HG02588 (cell line): ENCODE results near the gene OAF.
A peak's percentile ranks its signal among the peaks of the same experiment; 100 is the strongest.
"Not testable (repeated sequence)": the region's sequence is repeated elsewhere in the genome, so short reads cannot be mapped to it uniquely, and the experiment has no call there.

ENCODE experiments used
- ATAC-seq: cut with Tn5 transposase; IDR thresholded peaks from one replicate; pipeline ENCODE4 v1.9.1; 2021; ENCODE audit warnings: mild to moderate bottlenecking, moderate library complexity; ENCODE audit not compliant: unreplicated experiment

Gene OAF

DNA sequence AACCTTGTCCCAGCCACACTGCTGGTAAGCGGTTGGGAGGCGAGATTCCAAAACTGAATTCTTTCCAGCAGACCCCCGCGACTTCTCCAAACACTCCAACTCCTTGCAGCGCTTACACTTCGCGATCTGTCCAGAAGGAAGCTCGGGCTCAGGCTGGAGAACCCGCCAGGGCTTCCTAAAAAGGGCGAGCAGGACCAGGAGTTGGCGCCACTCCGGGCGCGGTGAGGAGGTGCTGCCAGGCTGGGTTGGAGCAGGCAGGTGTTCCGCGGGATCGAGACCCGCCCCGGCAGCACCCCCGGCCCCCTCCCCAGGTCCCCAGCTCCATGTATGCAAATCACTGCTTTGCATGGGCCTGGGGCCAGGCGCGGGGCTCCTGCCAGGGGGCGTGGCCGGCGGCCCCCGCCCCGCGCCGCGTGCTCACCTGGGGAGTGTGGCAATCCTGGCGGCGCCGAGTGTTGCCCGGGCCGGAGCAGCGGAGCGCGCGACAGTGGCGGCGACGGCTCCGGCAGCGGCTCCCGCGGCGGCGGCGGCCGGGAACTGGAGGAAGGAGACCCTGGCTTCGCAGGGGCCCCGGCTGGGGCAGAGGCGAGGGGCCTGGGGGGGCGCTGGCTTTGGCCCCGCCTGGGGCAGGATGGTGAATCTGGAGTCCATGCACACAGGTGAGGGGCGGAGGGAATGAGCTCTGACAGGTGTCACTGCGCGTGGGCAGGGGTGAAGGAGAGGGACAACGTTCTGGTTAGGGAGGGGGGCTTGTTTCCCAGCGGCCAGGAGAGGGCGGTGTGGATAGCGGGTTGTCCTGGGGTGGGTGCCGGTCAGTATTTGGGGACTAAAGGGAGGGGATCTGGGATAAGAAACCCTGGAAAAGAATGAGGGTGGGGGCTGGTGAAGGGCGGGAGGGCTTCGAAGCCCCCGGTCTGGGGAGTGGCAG lies 29.1 kb downstream of the OAF start, which contains the start of gene POU2F3:
Gene POU2F3, plus strand, starts transcription at position 428 of the 928 bp plus-strand sequence. Its CDS starts 204 bp downstream, at position 632.
- ATAC-seq, result no peak

DNA sequence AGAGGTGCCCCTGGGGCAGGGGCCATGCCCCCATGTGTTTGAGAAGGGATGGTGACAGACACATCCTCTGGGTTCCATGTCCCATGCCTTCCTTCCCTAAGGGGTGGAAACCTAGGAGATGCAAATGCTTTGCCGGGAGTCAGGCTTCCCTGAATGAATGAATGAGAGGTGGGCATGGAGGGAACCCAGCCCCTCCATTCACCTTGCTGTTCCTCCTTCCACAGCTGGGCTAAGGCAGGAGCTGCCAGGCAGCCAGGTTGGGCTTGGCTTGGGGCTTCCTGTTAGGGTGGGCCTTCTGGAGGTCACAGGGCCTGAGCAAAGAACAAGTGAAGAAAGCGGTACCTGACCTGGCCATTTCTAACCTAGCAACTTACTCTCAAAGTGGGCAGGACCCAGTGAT lies 30.0 kb downstream of the OAF start:
- ATAC-seq, result no peak

DNA sequence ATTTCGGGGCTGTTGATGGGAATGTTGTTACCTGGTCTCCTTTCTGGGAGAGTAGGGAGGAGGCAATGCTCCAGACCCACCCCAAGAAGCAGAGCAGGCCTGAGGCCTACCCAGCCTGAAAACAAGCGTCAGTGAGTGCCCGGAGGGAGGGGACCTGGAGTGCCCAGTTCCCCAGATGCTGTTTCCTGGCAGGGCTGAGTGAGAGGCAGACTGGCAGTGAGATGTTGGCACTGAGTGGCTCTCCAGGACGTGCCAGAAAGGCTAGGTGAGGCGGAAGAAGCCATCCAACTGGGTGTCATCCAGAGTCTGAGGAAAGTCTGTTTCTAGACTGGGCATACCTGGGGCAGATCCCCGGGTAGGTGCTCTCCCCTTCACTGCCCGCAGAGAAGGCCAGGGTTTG lies 30.4 kb downstream of the OAF start:
- ATAC-seq, result no peak

DNA sequence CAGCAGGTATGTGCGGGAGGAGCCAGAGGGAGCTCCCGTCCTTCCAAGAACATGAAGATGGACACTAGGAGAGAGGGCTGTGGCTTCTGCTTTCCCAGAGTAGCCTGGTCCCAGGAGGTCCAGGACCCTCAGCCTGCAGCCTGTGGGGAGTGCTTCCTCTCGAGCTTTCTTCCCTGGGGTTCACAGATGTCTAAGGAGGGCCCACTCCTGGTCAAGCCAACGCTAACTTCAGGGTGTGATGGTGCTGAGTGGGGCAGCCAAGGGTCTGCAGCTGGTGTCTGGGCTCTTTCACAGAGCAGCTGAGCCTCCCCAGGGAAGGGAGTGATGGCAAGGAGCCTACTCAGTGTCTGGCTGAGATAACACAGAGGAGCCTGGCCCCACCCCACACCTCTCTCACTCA lies 32.4 kb downstream of the OAF start:
- ATAC-seq, result no peak

DNA sequence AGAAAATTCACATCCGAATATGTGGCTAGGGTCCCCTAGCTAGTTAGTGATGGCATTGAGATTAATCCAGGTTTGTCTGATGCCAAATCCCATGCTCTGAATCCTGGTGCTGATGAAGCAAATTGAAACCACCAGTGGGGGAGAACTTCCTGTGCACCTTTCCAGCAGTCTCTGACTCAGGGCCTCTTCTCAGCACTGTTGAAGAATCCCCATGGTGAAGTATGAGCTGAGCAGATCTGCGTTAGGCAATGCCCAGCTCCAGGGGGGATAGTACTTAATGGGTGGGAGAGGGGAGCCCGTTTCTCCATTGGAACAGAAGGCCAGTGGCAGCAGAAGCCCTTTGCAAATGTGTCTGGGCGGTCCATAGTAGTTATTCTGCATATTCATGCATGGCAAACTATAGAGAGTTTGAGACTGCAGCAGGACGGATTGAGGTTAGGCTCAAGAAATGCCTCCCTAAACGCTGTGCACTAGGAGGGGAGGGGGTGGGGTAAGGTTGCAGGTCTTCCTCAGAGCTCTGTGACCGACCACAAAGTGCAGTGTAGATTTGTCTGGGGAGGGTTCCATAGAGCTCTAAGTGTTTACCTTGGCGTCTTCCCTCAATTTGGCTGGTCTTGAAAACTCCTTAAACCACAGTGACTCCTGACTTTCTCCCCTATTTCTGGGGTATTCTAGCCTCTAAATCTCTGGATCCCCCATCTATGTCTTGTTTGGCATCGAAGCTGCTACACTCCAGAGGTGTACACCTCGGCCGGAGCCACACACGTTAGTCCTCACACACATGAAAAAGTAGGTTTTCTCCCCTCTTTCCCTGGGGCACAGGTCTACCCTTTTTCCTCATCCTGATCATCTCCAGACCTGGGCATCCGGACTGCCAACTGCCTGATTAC lies 33.9 kb downstream of the OAF start:
- no peak for ATAC-seq

DNA sequence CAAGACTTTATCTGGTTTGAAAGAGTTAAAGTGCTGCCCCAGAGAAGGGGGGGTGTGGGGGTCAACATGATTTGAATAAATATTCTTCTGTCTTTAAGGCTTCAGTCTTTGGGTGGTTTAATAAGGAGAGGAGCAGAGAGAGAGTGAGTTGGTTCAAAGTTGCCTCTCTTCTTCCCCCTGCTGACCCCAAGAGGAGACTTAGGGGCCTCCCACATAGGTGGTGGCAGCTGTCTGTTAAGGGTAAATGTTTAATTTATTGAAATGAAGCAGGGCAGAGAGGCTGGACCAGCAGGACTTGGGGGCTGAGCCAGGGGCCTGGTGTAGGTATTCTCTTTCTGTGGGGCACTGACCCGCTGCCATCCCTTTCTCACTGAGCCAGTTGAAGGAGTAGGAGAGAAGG lies 34.6 kb downstream of the OAF start:
- ATAC-seq, result no peak

DNA sequence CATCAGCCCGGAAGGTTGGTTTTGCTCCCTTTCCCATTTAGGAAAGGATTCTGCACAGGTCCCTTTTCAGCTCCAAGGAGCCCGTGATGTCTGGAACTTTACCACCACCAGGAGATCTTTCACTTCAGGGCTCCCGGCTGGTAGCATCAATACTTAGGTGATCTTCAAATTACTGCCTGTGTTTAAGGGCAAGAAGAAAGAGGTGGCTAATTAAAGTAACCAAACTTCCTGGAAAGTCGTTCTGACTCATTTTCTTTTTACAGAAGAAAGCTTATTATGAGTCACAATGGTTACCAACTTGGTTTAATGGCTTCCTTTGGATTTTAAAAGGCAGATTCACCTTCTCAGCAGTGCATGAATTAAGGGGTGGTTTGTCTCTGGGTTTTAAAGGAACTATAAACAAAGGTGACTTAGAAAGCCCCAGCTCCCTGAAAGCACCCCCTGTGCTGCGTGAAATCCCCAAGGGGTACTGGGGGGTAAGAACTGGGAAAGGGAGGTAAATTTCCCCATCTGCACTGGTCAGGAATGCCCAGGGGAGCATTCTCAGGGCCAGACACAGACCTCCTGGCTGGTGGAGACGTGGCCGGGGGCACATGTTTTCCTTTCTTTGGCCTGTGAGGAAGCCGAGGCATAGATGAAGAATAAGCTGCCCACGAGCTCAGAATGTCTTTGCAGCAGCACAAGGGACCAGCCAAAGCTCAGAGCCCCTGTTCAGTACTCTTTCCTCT lies 37.9 kb downstream of the OAF start:
- peak; percentile 73 for ATAC-seq

DNA sequence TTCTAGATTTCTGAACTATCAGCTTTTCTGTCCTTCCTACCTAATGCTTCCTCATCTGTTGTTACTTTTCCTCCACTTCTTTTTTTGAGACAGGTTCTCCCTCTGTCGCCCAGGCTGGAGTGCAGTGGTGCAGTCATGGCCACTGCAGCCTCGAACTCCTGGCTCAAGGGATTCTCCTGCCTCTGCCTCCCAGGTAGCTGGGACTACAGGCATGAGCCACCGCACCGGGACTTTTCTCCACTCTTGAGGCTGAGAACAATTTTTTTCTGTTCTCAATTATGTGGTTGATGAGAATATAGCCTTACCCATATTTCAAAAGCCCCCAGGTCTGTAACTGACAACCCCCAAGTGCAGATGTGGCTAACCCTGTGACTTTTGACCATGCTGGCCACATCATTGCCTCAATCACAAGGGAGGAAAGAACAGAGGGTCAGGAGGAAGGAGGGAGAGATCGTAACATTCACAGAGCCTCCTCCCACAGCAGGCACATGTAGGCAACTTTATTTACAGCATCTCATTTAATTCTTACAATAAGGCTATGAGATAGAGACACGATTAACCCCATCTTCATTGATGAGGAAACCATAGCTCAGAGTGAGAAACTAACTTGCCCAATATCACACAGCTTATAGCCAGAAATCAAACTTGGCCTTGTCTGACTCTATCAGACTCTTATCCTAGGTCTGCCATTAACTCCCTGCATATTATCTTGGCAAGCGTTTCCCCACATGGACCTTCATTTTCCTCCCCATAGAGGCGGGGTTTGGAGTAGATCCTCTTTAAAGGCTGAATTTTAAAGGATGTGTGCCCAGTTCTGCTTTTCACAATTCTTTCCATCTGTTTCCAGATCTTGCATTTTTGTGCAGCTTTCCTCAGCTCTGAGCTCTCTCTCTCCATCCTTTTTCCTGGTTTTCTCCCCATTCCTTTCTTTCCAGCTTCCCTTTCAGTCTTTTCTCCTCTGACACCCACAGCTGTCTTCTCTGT lies 38.7 kb downstream of the OAF start:
- no peak for ATAC-seq

DNA sequence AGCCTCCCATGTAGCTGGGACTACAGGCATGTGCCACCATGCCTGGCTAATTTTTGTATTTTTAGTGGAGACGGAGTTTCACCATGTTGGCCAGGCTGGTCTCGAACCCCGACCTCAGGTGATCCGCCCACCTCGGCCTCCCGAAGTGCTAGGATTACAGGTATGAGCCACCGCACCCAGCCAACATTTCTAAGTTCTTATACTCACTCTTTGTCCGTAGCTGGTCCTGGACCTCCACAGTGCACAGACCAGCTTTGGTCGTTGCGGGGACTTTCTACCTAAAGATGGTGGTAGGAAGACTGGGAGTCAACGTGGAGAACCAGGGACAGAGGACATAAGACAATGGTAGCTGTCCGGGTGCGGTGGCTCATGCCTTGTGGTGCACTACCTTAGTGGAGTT lies 42.5 kb downstream of the OAF start:
- ATAC-seq, result not testable (repeated sequence)

DNA sequence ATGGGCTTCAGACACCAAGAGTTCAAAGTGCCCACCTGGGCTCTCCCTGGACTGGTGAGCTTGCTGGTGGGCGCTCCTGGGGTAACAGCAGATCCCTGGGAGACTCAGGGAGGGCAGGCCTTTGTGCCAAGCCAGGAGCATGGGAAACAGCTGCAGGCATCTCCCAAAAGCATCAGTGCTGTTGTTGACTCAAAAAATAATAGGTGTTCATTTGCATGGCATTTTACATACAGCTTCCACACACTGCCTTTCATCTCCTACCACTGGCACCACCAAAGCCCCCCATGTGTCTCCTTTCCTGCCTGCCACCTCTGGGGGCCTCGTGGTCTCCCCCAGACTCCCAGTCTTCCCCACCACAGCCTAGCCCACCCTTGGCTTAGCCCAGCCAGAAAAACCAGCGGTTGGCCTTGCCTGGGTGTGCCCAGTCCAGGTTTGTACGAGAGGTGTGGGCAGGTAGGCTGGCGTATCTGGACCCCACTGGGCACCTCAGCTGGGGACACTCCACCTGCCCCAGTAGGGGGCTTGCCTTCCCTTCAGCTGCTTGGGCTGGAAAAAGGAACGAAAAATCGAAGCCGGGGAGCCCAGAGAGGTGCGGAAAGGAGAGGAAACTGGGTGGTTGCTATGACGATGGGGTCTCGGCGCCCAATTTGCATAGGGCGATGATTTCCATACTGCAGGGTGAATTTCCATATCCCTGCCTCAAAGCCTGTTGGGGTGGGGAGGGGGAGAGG lies 44.1 kb downstream of the OAF start:
- ATAC-seq, result no peak

DNA sequence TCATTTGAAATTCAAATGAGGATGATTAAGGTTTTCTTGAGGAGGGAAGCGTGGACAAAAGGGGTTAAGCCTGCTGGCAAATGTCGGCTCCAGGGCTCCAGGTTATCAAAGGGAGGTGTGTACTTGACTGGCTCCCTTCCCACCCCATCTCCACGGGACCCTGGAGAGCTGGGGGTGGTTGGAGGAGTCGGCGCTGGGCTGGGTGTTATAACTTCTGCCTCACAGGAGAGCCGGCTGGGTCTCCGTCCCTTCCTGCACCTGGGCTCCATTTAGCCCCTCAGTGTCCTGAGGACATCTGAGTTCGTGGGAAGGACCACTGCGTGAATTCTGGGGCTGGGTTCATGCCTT lies 44.7 kb downstream of the OAF start:
- no peak for ATAC-seq

DNA sequence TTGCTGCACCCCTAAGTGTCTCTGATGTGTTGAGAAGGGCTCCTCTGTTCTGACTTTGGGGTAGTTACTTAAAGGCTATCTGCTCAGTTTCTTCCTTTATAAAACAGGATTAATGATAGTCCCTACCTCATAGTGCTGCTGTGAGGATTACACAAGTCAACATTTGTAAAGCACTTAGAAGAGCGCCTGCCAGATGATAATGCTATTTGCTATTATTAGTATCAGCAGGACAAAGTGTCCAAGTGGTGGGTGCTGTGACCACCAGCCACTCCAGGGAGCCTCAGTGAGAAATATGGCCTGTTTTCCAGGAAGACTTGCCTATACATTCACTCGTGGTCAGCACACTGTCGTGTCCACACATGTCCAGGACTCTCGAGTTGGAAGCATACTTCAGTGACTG lies 45.3 kb downstream of the OAF start:
- no peak for ATAC-seq

DNA sequence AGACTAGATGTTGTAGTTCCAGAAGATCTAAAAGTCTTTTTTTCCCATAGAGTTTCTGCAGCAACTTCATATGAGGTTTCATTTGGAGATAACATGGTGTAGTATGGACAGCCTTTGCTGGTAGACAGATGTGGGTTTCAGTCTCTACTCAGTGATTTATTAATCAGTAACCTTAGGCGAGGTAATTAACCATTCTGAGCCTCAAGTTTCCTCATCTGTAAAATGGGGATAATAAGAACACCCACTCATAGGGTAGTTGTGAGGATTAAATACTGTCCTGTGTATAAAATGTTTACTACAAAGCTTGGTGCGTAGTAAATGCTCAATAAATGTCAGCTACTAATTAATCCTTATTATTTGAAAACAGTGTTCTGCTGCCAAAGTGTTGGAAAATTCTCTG lies 45.9 kb downstream of the OAF start:
- ATAC-seq, result no peak

DNA sequence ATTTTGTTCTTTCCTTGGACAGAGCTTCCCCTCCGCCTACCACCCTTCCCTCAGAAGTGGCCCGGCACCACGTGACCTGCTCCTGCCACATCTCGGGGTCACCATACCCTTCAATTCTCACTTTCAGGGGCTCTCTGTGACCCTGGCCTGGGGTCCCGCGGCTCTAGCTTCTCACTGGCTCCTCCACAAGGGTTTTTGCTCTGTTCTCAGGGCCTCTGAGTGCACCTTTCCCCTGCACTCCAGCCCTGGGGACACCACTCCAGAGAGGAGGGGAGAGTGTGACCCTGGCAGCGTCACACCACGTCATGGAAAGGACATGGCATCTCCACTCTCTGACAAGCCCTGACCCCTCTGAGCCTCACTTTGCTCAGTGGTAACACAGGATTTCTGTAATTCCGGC lies 46.5 kb downstream of the OAF start:
- ATAC-seq, result no peak

DNA sequence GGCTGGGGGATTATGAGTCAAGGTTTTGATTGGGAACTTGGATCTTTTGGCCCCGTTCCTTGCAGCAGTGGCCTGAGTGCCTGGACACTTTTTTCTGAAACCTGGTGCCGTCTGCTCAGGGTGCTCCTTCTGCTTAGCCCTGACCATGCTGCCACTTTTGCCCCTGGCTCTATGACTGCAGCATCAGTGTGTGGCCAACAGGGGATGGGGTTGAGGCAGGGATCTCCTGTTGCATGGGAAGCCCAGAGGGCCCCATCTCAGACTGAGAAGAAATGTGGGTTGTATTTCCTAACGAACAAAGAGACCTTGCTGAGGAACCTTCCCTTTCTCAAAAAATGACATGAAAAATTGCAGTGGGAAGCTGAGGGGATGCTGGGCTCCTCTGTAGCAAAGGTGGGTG lies 47.8 kb downstream of the OAF start:
- no peak for ATAC-seq

DNA sequence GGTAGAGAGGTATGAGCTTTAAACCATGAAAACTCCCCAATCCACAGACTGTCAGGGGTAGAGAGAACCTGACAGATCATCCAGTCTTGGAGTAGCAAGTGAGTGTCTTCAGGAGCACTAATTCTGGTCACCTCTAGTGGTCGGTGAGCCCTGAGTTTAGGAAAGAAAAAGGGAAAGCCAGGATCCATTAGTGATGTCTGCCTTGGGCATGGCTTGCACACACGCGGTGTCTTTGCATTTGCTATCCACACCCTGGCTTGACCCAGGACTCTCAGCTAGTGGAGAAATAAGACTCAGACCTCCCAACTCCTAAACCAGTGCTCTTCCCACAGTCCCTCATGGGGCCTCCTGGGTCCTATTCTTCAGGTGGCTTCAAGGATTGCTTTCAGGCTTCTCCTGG lies 48.4 kb downstream of the OAF start:
- no peak for ATAC-seq

DNA sequence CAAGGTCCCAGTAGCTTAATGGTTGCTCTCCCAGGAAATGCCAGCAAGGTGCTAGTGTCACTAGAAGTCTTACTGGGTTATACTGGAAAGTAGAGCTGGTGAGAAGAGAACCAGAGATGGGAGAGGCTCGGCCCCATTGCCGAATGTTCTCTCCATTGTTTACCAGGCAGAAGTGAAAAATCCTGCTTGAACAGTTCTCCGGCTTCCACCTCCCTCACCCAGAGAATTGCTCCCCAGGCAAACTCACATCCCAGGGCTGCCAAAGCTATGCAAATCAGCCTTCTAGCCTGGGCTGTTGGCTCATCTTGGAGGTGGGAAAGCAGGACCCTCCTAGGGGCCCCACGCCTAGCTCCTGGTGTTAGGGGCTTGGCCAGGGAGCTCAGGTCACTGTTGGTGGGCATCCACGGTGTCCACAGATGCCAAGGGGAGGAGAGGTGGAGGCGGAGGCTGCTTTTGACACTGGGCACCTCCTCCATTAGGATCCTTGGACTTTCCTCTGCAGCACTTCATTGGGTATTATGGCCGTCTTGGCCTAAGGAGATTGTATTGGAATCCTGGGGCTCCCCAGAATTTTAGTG lies 49.2 kb downstream of the OAF start:
- ATAC-seq, result no peak

DNA sequence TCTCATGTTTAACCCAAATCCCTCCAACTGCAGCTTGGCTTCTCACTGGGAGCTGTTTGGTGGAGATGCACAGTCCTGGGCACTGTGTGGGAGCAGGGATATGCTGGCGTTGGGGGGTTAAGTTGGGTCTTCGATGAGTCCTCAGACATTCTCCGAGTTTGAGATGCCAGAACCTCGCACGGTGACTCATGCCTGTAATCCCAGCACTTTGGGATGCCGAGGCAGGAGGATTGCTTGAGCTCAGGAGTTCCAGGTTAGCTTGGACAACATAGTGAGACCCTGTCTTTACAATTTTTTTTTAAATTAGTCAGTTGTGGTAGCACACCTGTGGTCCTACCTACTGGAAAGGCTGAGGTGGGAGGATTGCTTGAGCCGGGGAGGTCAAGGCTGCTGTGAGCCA lies 49.8 kb downstream of the OAF start:
- no peak for ATAC-seq

DNA sequence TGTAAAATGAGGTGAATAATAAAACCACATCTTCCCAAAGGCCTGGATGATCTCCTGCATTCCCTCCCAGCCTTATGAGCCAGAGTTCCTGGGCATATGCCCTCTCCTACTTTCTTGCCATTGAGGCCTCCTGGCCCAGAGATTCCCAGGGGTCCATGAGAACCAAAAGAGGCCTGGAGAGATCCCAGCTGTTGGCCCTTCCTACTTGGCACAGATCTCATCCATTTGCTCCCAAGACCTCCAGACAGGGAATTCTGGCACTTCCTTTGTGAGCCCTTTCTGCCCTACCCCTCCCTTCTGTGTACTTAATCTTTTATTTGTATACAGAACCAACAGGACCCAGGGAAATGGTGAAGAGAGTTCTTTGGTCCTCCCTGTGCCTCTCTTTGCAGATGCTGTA lies 50.5 kb downstream of the OAF start:
- no peak for ATAC-seq
